GM15510 (cell line): ENCODE results near the gene DMTF1.

Experiments used
- POLR2A ChIP-seq: IDR thresholded peaks from 3 replicates; pipeline ENCODE4 v1.6.1; 2011; ENCODE audit warnings: borderline replicate concordance; ENCODE audit not compliant: insufficient read length; ENCODE audit errors: extremely low read depth

Gene DMTF1

GRCh38 chr7:87209295-87209924, 57.2 kb downstream of the DMTF1 start:
- TF ChIP-seq POLR2A, result no peak

GRCh38 chr7:87210506-87210905, 58.3 kb downstream of the DMTF1 start:
- TF ChIP-seq POLR2A, result no peak

DNA sequence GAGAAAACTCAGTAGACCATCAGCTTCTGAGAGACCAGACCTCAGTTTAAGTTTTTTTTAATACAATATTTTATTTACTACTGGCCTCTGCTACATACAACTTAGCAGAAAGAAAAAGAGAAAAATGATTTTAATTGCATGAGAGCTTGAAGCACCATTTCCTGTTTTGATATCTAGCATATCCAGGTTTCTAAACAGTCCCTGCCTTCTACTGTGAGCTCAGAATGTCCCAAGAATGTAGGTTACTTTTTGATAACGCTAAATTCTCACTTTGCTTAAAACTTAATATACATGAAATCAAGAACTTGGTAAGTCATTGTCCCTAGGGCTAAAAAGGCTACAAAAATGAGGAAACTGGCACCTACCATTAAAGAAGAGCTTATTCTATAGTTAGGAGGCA, 60.2 kb downstream of the DMTF1 start:
- no peak for TF ChIP-seq POLR2A

GRCh38 chr7:87213252-87213651, 61.0 kb downstream of the DMTF1 start:
- TF ChIP-seq POLR2A, result no peak

DNA sequence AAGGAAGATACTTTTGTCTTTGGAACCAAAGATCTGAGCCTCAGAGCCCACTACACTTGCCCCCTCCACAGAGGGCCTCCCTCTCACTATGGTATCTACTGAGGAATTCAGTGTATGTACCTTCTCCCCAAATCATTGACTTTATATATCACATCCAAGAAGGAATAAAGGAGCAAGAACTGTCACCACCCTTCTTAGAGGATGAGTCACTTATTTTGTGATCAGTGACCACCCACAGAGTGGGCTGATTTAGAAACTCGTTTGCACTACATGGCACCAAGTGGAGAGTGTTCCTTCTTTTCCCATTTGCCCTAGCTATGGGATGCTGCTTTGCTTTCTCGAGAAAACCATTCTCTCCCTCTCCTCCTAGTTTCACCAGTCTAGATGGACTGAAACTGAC, 61.6 kb downstream of the DMTF1 start:
- no peak for TF ChIP-seq POLR2A

GRCh38 chr7:87215046-87215445, 62.8 kb downstream of the DMTF1 start:
- no peak for TF ChIP-seq POLR2A

DNA sequence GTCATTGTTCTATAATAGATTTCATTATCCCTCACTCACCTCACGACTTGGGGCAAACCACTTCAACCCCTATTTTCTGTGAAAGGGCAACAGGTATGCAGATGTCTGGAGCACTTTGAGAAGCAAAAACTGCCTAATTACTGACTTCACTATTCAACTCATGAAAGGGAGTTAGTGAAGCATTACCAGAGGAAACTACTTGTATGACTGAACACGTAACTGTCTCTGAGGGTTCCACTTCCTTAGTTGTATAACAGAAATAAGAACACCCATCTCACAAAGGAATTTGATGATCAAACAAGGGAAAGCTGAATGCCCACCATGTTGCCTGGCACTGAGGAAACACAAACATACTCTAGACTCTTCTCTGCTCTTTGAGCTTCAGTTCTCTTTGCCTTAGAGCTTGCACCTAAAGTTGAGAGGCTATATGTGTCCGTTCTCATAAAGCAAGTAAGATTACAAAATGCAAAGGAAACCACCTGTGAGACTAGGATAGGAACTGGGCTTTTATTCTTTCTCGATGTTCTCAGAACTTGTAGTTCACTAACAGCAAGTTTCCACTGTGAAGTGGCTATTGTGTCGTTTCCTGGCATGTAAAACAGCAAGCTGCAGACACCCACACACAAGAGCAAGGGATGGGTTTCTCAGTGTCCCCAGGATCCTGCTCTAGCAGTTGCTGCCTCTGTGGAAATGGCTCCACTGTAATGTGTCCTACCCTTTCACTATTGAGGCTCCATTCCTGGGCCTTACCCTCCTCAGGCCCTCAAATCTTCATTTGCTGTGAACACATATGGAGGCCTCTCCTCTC, 64.7 kb downstream of the DMTF1 start:
- TF ChIP-seq POLR2A, result peak; percentile 75

DNA sequence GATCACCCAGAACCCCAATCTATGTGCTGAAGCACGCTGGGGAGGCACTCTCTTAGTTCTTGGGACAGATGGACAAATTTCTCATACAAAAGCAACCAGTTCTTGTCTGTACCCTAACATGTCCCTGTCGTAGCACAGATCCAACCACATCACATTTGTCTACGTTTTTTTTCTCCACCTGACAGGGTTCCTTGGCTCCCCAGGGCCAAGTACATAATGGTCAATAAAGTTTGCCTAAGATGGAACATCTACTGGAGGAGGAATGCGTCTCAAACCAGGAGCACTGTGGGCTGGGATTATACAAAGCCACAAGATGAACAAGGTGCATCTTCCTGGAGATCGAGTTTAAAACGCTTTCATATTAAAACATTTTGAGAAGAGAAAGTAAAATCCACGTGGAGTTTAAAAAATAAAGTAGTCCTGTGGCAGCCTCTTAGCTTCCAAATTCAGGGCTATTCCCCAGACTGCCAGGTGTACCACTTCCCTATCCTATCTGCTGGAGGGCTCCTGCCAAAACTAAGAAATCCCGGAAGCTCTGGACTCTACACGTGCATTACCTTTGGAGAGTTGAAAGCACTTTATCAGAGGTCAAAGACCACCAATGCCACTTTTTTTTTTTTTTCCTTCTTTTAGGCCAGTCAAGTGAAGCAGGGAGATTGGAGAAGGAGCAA, 65.9 kb downstream of the DMTF1 start:
- TF ChIP-seq POLR2A, result no peak

DNA sequence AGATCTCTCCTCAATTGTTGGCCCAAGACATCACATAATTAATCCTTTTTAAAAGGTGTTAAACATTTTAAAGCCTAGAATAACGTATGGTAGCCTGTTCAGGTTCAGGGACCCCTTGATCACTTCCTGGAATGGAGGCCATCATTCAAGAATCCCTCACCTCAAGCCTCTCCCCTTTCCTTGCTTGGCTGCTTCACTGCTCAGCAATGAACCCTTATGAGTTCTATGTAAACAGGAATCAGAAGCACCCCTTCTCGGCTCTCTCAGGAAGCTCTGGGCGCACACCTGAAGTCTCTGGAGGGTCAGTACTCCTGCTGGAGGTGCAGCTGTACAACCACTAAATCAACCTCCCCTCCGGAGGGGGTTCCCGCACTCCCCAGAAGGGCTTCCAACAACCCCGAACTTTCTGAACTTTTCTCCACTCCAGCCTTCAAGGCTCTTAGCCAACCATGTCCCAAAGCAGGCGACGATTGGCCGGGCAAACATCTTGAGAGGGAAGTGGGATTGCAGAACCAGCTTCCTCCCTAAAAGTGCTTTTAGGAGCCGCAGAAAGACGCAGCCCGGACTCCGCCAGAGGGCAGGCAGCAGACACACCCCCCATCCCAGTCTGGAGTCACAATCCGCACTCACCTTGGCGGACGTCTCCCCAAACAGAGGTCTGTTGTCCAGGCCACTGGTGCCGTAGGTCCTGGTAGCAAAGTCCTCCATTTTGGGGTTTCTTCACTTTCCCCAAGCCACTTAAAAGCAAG, 66.7 kb downstream of the DMTF1 start:
- TF ChIP-seq POLR2A, result no peak

DNA sequence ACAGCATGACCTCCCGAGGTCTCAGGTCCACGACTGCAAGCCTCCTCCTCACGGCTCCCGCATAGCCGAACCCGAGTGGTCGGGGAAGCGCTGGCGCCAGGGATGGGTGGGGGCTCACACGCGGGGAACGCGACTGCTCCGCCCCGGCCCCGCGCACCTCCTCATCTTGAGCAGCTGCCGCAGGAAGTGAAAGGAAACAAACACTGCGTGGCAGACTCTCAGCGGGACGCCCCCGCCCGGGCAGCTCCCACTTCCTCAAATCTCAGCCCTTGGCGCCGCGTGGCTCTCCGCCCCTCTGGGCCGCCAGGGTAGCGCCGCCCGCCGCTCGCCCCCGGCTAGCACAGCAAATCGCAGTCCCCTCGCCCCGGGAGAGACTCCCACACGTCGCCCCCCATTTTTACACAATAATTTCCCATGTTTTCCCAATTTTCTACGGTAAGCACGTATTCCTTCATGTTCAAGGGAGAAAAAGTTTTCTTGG, 67.3 kb downstream of the DMTF1 start, which contains the start of gene TMEM243:
TMEM243 (minus strand) TSS at position 188 of the 481 bp plus-strand sequence. CDS start 229 bp downstream, outside the sequence.
- peak; percentile 69 for TF ChIP-seq POLR2A

DNA sequence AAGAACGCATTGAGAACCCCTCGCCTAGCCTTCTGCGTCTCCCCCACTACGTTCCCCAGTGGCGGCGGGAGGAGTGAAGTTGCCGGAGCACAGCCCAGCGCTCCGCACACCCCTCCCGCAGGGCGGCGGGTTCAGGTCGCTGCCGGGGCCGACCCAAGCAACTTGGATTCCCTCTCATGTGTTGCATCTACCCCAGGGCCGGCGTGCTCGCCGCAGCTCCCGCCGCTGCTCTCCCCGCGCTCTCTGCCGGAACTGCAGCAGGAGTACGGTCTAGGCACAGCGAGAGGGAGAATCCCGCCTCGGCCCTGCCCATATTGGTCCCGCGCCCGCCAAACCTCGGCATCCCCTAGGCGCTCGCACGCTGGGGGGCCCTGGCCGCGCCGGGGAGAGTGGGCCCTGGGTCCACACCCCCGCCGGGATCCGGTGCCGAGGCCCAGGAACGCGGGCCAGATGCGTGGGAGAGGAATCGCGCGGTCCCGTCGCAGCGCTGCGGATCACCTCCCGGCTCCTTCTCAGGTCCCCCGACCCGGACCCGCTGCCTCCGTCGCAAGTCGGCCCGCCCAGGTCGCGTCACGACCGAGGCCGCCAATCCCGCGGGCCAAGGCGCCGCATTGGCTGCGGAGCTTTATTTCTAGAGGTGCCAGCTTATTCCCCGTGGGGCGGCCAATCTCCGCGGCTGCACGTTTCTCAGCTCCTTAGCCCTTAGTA, 67.9 kb downstream of the DMTF1 start:
- peak; percentile 93 for TF ChIP-seq POLR2A

- TF ChIP-seq POLR2A, result no peak
These were observed 68.5 kb downstream of the DMTF1 start for GRCh38 chr7:87220734-87221215.

GRCh38 chr7:87223666-87224065, 71.4 kb downstream of the DMTF1 start:
- no peak for TF ChIP-seq POLR2A

- TF ChIP-seq POLR2A, result no peak
These were observed 73.4 kb downstream of the DMTF1 start for GRCh38 chr7:87225696-87226095.

DNA sequence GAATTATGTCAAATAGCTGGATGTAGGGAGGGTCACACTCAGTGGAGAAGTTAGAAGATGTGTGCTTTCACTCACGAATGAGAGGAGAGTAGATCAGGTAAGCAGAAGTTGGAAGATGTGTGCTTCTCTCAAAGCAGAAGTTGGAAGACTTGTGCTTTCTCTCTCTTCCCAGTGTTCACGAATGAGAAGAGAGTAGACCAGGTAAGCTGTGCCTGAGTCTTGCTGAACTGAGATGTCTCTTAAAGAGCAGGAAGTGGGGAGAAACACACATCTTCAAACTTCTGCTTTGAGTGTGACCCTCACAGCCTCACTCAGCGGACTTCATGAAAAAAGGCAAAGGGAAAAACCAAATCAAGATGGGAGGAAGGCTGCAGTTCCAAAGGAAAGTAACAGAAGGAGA, 74.2 kb downstream of the DMTF1 start:
- no peak for TF ChIP-seq POLR2A

GRCh38 chr7:87231258-87231657, 79.0 kb downstream of the DMTF1 start:
- TF ChIP-seq POLR2A, result no peak
